Hematopoietic multipotent progenitor cell treated with erythropoietin and hydrocortisone succinate and interleukin-3 and kit ligand, for 8 days (in vitro differentiated cells): ENCODE measurements around the gene TEAD1.
A peak's percentile ranks its signal among the peaks of the same experiment; 100 is the strongest.

Source experiments
- DNase-seq: peaks from one replicate; pipeline ENCODE4 v3.0.0-alpha.2; 2015

TEAD1 gene

DNA sequence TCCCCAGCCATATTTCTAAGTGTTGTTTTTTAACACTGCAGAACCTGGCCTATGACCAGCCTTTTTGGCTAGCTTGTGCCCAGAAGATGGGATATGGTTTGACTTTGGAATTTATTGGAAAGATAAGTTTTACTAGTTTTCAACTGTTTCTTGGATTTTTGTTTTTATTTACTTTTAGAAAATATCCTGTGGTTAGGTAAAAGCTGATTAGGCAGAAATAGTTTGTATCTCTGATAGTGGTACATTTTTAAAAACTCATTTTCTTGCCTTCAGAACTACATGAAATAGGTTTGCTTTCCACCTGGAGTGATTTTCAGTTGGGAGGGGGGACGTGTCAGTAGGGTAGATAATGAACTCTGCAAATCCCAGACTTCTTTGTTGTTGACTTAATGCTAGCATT is 243.6 kb downstream of the TEAD1 start:
- DNase-seq: no peak

DNA sequence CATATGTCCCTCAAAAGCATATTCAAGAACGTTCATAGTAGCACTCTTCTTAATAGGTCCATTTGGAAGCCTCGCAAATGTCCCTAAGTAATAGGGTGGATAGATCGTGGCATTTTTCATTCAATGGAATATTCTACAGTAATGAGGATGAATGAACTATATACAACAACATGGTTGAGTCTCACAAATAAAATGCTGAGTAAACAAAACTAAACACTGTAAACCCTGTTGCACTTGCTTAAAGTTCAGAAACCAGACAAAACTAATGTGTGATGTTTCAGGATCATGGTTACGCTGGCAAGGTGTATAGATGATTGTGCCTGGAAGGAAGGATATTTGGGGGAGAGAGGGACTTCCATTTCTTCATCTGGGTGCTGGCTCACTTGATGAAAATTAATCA is 244.4 kb downstream of the TEAD1 start:
- DNase-seq: no peak

GRCh38 chr11:12922418-12922817 is 248.2 kb downstream of the TEAD1 start:
- DNase-seq: no peak

DNA sequence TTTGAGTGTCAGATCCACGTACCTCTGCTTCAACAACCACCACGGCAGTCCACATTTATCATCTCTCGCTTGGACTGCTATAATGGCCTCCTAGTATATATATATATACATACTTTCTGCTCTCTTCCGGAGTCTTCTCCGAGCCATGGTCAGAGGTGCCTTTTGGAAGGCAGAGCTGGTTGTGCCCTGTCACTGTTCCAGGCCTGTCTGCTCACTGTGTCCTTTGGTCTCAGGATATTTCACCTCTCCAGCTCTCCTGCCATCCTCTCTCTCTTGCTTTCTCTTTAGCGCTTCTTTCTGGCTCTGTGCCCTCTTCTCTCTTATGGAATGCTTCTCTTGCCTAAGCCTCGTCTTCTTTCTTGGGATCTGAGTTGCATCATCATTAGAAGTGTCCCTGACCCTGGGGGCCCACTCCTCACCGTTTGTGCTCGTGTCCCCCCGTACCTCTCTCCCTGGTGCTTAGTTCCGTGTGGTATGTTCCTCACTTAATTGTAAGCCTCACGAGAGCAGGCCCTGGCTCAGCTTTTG is 248.8 kb downstream of the TEAD1 start:
- DNase-seq: no peak

DNA sequence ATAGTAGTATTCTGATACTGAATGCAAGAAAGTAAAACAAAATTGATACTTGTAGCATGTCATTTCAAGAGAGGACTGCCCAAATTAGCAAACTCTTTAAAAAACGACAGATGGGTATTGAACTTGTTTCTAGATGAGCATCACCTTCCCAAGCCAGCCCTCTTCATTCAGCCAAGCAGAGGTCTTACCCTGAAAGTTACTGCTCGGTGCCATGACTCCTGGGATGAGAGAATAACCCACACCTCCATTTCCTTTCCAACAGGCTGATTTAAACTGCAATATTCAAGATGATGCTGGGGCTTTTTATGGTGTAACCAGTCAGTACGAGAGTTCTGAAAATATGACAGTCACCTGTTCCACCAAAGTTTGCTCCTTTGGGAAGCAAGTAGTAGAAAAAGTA is 250.4 kb downstream of the TEAD1 start:
- no peak for DNase-seq

GRCh38 chr11:12925520-12925919 is 251.3 kb downstream of the TEAD1 start:
- DNase-seq: no peak

DNA sequence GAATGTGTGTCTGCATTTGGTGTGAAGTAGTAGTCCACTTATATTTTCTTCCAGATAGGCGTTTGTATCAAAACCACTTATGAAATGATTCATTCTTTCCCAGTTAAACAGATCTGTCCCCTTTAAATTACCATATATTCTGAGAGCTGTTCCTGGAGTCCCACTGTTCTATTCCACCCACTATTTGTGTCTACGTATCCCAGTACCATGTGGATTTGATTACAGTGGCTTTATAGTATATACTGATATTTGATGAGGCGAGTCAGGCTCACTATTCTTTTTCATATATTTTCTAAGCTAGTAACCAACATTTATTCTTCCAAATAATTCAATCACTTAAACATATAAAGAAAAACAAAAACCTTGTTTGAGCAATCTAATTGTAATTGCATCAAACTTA is 253.0 kb downstream of the TEAD1 start:
- DNase-seq: no peak

DNA sequence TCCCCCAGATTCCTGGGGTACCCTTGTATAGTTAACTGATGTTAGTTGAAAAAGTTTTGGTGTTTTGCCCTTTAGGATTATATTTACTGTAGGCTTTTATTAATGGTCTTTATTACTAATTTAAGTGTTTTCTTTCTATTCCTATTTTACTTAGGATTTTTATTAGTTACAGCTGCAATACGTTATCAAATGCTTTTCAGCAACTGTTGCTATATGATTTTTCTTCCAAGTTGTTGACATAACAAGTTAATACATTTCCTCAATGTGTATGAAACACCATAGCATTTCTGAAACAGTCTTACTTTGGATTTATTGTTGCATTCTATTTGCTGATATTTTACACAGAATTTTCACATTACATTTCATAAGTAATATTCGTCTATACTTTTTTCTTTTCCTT is 253.7 kb downstream of the TEAD1 start:
- DNase-seq: no peak

DNA sequence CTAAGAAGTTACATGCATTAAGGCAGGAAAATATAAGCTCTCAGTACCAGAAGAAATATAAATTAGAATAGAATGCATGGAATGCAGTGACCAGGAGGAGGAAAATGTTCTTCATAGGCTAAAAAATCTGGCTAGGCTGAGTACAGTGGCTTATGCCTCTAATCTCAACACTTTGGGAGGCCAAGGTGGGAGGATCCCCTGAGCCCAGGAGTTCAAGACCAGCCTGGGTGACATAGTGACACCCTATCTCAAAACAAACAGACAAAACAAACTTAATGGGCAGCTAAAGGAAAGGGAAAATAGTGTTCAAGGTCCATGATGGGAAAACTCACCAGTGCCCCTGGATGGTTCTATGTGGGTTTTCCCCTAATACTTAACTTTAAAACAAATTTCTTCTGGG is 256.6 kb downstream of the TEAD1 start:
- DNase-seq: no peak

GRCh38 chr11:12932485-12932884 is 258.3 kb downstream of the TEAD1 start:
- no peak for DNase-seq

DNA sequence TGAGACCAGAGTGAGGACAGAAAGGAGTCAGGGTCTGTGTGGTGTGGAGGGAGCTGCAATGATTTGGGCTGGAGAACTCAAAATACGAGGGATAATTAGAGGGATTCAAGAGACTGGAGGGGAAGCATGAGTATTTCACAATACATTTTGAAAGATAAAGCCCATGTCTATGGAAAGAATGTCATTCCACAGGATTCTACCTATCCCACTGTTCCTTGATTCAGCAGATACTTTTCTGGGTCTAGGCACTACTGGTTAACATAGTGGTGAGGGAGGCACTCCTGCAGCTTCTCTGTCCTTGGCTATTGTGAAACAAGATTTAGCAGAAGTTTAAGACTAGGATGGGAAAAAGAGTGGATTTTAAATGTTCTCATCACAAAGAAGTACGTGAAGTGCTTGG is 262.0 kb downstream of the TEAD1 start:
- DNase-seq: no peak

DNA sequence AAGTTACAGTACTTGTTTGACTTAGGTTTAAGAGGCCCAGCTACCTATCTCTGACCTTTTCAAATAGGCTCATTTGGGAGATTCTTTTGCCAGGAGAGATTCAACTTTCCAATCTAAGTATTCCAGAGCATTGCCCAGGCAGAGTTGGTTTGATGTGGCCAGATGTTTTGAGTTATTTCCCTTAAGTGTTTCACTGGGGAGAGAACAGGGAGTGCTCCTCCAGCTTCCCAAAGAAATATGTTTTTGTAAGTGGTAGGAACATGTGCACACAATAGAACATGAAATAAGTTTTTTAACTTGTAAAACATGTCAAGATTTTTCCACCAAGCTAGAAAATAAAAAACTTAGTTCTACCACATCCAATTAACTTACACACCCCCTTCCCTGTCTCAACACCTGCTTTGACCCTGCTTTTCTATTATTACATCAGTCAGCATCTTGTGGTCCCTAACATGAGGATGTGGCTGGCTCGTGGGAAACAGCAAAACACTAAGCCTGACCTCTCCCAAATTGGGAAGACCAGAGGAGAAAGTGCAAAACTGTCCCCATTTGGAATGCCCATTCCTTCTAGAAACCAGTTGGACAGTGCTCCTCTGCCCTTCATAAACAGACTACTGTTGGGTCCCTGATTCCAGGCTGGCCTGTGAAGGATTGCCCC is 264.5 kb downstream of the TEAD1 start:
- DNase-seq: no peak

GRCh38 chr11:12941671-12942070 is 267.4 kb downstream of the TEAD1 start:
- DNase-seq: no peak

DNA sequence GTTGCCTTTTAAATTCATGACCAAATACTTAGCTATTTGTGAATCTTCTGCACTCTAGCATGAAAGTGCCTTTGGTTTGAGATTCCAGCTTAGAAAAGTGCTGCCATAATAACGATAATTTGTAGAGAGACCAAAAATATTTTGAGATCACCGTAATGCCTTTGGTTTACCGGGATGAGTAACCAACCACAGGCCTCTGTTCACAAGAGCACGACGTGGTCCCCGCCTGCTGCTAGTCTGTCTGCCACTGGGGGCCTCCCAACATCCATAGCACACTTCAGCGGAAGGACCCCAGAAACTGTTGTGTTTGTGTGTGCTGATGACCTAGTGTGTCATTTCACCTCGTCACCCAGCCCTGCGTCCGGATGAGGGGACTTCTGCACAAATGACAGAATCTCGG is 267.9 kb downstream of the TEAD1 start:
- DNase-seq: no peak

DNA sequence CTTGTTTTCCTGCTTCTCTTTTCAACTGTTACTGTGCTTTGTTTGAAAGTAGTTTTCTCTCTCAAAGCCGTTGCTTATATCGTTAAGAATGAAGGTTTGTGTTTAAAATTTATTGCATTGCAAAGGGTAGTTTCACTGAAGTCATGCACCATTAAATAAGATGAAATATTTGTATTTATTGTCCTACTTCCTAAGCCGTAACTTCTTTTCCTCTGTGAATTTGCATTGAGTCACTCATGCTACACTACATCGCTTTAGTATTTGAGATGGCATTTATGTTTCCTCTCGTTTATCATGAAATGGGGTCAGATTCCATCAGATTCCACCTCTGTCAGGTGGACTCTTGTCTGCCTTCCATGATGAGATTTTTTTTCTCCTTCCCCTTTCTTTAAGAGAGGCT is 269.1 kb downstream of the TEAD1 start:
- DNase-seq: no peak

GRCh38 chr11:12944889-12945288 is 270.7 kb downstream of the TEAD1 start:
- DNase-seq: no peak

DNA sequence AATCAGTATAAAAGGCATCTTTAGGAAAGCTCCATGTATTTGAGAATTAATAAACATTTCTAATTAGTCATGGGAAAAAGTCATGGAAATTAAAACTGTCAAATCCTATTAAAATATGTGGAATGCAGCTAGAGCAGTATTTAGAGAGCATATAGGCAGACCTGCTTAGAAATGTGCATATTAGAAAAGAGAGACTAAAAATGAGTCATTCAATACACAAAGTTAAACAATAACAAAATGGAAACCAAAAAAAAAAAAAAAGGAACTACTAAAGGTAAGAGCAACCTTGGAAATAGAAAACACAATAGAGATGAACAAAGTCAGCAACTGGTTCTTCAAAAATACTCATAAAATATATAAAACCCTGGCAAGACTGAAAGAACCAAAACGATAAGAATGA is 275.2 kb downstream of the TEAD1 start:
- DNase-seq: no peak

- no peak for DNase-seq
Observed at GRCh38 chr11:12950670-12951069, 276.4 kb downstream of the TEAD1 start.

- no peak for DNase-seq
Observed at GRCh38 chr11:12951376-12951775, 277.2 kb downstream of the TEAD1 start.

DNA sequence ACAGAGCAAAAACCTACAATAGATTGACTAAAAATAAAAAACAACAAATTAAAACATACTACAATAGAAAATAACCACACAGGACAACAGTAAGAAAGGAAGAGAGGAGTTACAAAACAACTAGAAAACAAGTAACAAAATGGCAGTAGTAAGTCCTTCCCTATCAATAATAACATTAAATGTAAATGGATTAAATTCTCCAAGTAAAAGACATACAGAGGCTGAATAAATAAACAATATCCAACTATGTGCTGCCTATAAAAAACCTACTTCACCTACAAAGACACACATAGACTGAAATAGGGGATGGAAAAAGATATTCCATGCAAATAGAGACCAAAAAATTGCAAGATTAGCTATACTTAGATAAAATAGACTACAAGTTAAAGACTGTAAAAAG is 277.9 kb downstream of the TEAD1 start:
- DNase-seq: no peak

DNA sequence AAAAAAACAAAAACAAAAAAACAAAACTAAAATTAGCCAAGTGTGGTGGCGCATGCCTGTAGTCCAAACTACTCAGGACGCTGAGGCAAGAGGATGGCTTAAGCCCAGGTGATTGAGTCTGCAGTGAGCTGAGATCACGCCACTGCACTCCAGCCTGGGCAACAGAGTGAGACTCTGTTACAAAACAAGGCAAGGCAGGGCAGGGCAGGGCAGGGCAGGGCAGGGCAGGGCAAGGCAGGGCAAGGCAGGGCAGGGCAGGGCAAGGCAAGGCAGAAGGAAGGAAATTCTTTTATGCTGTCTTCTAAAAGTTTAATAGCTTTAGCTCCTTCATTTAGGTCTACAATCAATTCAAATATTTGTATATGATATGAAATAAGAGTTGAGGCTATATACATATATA is 284.8 kb downstream of the TEAD1 start:
- DNase-seq: no peak

DNA sequence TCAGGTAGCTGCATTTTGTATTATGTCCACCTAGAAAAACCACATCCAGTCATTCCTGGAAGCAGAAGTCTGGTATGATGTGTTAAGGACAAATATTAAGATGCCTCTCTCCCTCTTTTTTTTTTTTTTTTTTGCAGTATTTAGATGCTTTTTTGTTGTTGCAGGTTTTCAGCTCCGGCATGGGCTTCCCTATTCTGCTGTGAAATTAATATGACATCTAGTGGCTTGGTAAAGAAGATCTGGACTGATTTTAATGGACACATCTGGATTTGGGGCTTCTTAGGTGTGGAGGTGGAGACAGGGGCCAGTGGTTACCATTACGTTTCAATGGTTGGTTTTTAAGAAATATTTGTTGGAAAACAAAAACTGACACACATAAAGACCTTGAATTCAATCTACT is 287.4 kb downstream of the TEAD1 start:
- no peak for DNase-seq

GRCh38 chr11:12962306-12962705 is 288.1 kb downstream of the TEAD1 start:
- DNase-seq: no peak

DNA sequence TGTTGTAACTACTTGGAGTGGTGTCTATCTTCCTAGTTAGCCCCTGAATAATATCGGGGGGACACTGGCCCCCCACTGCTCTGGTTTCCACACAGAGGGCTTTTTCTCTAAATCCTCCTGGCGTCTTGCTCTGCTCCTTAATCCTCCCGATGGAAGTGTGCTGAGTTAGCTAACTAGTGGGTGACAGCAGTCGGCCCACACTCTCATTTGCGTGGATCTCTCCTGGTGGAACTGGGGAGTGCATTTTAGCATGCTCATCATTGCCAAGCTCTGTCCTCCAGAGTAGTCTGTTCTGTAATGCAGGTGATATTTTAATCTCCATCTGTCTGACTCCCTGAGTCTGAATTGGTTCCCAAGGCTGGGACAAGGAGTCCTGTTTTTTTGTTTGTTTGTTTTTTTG is 288.8 kb downstream of the TEAD1 start:
- DNase-seq: no peak

DNA sequence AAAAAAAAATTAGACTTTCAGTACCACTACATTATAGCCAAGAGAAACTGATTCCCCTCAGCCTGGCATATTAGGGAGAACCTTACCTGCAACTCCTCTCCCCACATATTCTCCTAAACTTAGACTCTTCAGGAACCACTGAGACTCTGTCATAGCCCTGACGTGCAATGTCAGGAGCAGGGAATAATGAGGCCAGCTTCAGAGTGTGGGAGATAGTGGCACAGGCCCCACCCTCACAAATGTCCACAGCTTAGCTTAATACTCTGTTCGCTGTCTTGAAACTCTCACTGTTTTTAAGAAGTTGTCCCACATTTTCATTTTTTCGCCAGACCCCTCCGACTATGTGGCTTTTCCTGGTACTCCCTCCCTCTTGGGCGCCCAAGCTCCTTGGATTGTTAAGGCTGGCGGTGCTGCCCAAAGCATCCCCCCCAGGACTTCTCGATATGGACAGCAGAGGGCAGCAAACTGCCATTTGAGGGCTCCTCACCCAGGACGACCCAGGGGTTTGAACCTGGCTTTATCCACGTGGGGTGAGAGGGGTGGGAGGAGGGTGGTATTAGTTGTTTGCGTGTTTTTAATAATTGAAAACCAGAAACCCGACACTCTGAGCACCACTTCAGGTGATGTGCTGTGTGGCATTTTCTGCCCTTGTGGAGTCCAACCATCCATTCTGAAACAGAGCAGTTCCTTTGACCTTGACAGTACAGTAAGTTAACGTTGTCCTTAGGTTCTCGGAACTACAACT is 289.7 kb downstream of the TEAD1 start:
- DNase-seq: peak; percentile 64
